Large intestine (tissue), 3 donors: ENCODE results near the gene SPTLC1. TPM values are rescaled to one million over a fixed set of nuclear protein-coding genes. Genes with fewer than 3 reads are reported as not detected.
"Not testable (repeated sequence)": the region's sequence is repeated elsewhere in the genome, so short reads cannot be mapped to it uniquely, and the experiment has no call there.

Source experiments
- DNase-seq, 2 donors: peaks; one replicate each; pipeline versions ENCODE4 v3.0.0 to v3.0.0-alpha.2; 2013
- H3K27ac ChIP-seq: one replicate; pipeline ENCODE4 v1.5.1; 2013; ENCODE audit warnings: low read length
- H3K27me3 ChIP-seq: 2 replicates; pipeline ENCODE4 v1.6.1; 2013; ENCODE audit warnings: low read length; ENCODE audit not compliant: control insufficient read depth, insufficient read depth
- H3K36me3 ChIP-seq: 2 replicates; pipeline ENCODE4 v1.6.1; 2013; ENCODE audit warnings: low read length; ENCODE audit not compliant: control insufficient read depth, insufficient read depth
- H3K4me1 ChIP-seq: one replicate; pipeline ENCODE4 v1.6.1; 2013; ENCODE audit warnings: low read length; ENCODE audit not compliant: control insufficient read depth, insufficient read depth
- H3K4me3 ChIP-seq: one replicate; pipeline ENCODE4 v1.5.1; 2013; ENCODE audit warnings: low read length
- H3K9me3 ChIP-seq: one replicate; pipeline ENCODE4 v1.6.1; 2013; ENCODE audit warnings: mild to moderate bottlenecking, low read depth, low read length, moderate library complexity; ENCODE audit not compliant: control insufficient read depth
- WGBS: methylation state at CpG from one replicate; pipeline ENCODE4 v1.1.5; 2013; ENCODE audit warnings: low lambda C conversion rate; ENCODE audit not compliant: insufficient coverage; 5-methylcytosine and 5-hydroxymethylcytosine counted together
- polyA plus RNA-seq: library from polyadenylated mRNA; unstranded; fragments of 120-200 nt; gene quantifications from one replicate; pipeline ENCODE4 v1.2.1, GENCODE V29; 2013

The SPTLC1 gene
- polyA plus RNA-seq, 1 donor = 82.1 TPM

DNA sequence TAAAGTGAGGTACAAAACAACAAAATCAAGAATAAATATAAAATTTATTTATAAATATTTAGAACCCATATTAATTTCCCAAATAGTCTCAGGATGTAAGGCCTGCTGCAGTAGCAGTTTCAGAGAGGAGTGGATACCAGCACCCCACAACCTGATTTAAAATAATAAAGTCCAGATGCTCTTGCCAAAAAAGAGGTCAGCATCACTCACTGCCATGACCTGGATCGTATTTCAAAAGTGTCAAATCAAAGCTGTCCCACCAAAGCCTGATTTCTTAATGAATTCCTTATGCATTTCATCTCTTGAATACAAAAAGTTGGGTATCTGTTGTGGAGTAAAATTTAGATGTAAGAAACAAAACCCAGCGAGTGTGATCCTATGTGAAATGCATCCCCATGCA is 107.2 kb downstream of the SPTLC1 start:
- 71% methylated on average over 1 of the region's 2 CpGs for WGBS
- Histone ChIP-seq H3K4me3 (no peak overlapping the region), H3K9me3 (peaks cover 5% of the 10 kb centered on the region), H3K36me3 (no peaks in the 10 kb centered on the region), H3K27me3 (no peaks in the 10 kb centered on the region), H3K4me1 (no peaks in the 10 kb centered on the region), H3K27ac (no peak overlapping the region)
- no peak for DNase-seq

DNA sequence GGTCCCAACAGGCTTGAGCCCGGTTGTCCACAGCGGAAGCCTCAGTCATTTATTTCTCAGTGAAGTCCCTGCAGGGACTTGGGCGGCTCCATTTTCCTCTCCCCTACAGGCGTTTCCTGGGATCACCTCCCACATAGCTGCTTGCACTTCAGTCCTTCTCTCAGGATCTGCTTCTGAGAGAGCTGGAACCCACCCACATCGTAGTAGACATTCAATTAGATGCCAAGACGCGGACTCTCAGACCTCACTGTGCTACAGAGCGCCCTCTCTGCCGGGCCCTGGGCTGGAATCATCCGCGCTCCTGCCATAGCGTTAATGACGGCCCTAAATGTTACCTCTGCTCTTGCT is 111.2 kb downstream of the SPTLC1 start:
- DNase-seq = no peak
- no peaks in the 10 kb centered on the region for H3K4me1 ChIP-seq
- no CpG with 5 or more reads among the region's 13 CpGs for WGBS

DNA sequence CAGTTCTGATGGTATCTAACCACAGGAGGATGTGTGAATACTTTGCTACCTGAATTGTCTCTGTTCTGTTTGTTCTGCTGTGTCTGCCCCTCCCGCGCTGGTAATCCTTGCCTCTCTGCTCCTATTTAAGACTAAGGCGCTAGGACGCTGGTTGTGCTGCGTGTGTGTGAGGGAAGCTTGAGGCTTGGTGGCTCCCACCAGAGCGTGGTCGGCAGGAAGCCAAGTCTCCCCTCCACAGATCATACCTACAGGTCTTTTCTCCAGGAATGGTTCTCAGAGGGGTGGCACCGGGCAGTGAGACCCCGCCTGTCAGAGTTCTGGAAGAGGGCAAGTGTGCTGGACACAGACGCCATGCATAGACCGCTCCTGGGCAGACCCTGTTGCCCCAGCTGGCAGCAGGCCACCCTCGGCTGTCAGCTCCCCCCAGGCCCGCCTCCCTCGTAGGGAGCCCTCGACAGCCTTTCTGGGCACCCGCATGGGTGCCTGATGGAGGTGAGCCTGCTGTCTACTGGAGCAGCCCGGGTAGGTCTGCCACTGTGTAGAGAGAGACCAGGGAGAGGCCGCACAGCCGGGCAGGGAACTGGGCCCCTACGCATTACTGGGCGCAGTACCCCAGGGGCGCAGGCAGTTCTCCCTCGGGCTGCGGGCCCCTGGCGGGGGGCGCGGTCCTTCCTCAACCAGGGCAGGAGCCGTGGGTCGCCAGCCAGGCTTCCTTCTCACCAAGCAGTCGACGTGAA is 111.7 kb downstream of the SPTLC1 start:
- Histone ChIP-seq H3K9me3 (peaks cover 5% of the 10 kb centered on the region), H3K27ac (no peak overlapping the region), H3K36me3 (no peaks in the 10 kb centered on the region), H3K4me3 (no peak overlapping the region), H3K27me3 (no peaks in the 10 kb centered on the region), H3K4me1 (no peaks in the 10 kb centered on the region)
- no peak for DNase-seq
- WGBS = no CpG with 5 or more reads among the region's 31 CpGs

More for the DNA sequence above, 111.2 kb downstream of the SPTLC1 start:
- Histone ChIP-seq H3K4me3 (no peak overlapping the region), H3K9me3 (peaks cover 5% of the 10 kb centered on the region), H3K27me3 (no peaks in the 10 kb centered on the region), H3K27ac (no peak overlapping the region), H3K36me3 (no peaks in the 10 kb centered on the region)

GRCh38 chr9:92001948-92002347 is 113.3 kb downstream of the SPTLC1 start:
- H3K4me3 ChIP-seq, H3K36me3 ChIP-seq, H3K9me3 ChIP-seq, H3K27ac ChIP-seq, H3K4me1 ChIP-seq, H3K27me3 ChIP-seq, DNase-seq: not testable (repeated sequence)
- WGBS = 100% methylated on average over 6 of the region's 10 CpGs

GRCh38 chr9:92001244-92001643 is 114.0 kb downstream of the SPTLC1 start:
- no CpG with 5 or more reads among the region's 6 CpGs for WGBS
- H3K27ac ChIP-seq = no peak overlapping the region
- H3K27me3 ChIP-seq = no peaks in the 10 kb centered on the region
- no peaks in the 10 kb centered on the region for H3K36me3 ChIP-seq
- DNase-seq = no peak
- H3K4me3 ChIP-seq = no peak overlapping the region
- no peaks in the 10 kb centered on the region for H3K4me1 ChIP-seq
- peaks cover 5% of the 10 kb centered on the region for H3K9me3 ChIP-seq

- no CpG with 5 or more reads among the region's 8 CpGs for WGBS
- H3K4me3 ChIP-seq = no peak overlapping the region
Observed at GRCh38 chr9:91995000-91995655, 120.1 kb downstream of the SPTLC1 start.

GRCh38 chr9:91994422-91994821 is 120.8 kb downstream of the SPTLC1 start:
- H3K4me1 ChIP-seq = peaks cover 8% of the 10 kb centered on the region
- peak in 1 of 2 donors; percentile 51 for DNase-seq
- WGBS = 0% methylated on average over 2 of the region's 4 CpGs

More at GRCh38 chr9:91995000-91995655, 120.1 kb downstream of the SPTLC1 start:
- H3K27ac ChIP-seq = no peak overlapping the region
- H3K4me1 ChIP-seq = peaks cover 8% of the 10 kb centered on the region
- no peaks in the 10 kb centered on the region for H3K9me3 ChIP-seq
- peaks cover 12% of the 10 kb centered on the region for H3K27me3 ChIP-seq
- no peaks in the 10 kb centered on the region for H3K36me3 ChIP-seq
- DNase-seq = no peak

DNA sequence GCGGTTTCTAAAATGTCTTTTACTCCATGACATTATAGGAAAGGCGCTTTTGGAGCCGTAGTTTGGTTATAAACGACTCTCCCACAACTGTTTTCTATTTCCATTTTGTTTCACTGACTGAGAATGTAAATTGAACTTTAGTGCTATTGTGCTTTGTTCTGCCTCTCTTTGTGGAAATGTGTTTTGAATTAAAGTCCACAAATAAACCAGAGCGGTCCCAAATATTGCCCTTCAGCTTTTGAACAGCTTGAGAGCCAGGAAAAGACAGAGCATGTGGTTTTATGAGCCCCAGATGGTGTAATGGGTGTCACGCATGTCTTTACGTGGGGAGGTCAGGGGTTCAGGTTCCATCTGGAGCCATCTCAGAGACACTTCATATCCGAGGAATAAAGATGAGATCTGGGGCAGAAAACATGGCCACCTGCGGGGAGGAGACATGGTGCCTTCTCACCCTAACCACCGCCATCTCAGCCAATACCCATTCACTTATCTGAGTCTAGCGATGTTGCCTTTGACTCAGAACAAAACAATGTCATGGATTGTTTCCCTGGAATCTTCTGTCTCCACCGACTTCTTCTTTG is 122.7 kb downstream of the SPTLC1 start:
- peaks cover 12% of the 10 kb centered on the region for H3K27me3 ChIP-seq
- H3K4me3 ChIP-seq = no peak overlapping the region
- H3K36me3 ChIP-seq = no peaks in the 10 kb centered on the region
- WGBS = 100% methylated on average over 4 of the region's 12 CpGs
- DNase-seq = no peak
- H3K4me1 ChIP-seq = peaks cover 8% of the 10 kb centered on the region
- H3K9me3 ChIP-seq = no peaks in the 10 kb centered on the region
- H3K27ac ChIP-seq = no peak overlapping the region

More at GRCh38 chr9:91994422-91994821, 120.8 kb downstream of the SPTLC1 start:
- Histone ChIP-seq H3K27me3 (peaks cover 12% of the 10 kb centered on the region), H3K27ac (no peak overlapping the region), H3K4me3 (no peak overlapping the region), H3K36me3 (no peaks in the 10 kb centered on the region), H3K9me3 (no peaks in the 10 kb centered on the region)

DNA sequence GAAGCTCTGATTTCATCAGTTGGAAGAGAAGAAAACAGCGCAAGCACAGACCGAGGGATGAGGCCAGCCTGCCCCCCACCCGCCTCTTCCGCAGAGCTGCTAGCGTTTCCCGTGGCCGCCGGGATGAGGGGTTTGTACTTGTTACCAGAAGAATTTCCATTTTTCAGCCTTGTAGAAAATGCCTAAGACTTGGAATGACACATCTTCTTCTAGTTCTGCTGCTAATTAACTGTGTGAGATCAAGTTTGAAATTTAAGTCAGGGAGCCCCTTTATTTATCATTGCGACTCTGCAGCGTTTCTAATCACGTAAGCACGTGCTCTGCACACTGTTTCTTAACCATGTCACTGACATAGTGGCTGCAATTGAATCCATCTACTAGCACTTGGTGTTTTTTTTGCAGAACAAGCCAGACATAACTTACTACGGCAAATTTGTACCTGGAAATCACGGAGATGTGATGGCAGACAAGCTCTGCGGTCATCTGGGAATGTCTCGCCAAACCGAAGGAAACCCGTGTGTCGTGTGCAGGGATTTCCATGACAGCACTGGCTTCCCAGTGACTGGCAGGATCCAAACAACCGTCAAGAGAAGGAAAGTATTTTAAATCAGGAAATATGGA is 123.4 kb downstream of the SPTLC1 start:
- WGBS = 92% methylated on average over 6 of the region's 20 CpGs
- Histone ChIP-seq H3K4me1 (peaks cover 8% of the 10 kb centered on the region), H3K27ac (no peak overlapping the region), H3K36me3 (no peaks in the 10 kb centered on the region), H3K9me3 (no peaks in the 10 kb centered on the region), H3K4me3 (no peak overlapping the region), H3K27me3 (peaks cover 12% of the 10 kb centered on the region)
- no peak for DNase-seq

DNA sequence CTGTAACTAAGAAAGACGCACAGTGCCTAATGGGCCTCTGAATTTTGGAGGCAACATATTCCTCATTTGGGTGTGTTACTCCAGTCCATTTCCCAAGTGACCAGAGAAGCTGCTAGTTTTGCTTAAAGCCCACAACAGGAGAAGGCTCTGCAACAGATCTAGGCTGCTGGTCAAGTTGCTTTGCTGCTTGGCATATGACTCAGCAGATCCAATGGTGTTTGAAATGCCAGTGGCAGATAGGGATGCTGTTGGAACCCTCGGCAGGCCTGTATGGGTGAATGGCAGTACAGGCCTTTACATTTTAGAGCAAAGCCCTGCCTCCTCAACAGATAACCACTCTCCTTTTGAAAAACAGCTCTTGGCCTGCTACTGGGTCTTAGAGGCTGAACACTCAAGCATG is 129.0 kb downstream of the SPTLC1 start:
- Histone ChIP-seq H3K4me3 (no peak overlapping the region), H3K9me3 (no peaks in the 10 kb centered on the region), H3K4me1 (no peaks in the 10 kb centered on the region), H3K27ac (no peak overlapping the region), H3K27me3 (no peaks in the 10 kb centered on the region), H3K36me3 (no peaks in the 10 kb centered on the region)
- no CpG with 5 or more reads among the region's 2 CpGs for WGBS
- DNase-seq = no peak
